HG03521 (cell line): Measurements from ENCODE around the gene CCDC150.
"Not testable (repeated sequence)": the region's sequence is repeated elsewhere in the genome, so short reads cannot be mapped to it uniquely, and the experiment has no call there.

Source experiments
- ATAC-seq: cut with Tn5 transposase; IDR thresholded peaks from one replicate; pipeline ENCODE4 v1.9.1; 2021; ENCODE audit warnings: mild to moderate bottlenecking, moderate library complexity; ENCODE audit not compliant: unreplicated experiment

Gene CCDC150

DNA sequence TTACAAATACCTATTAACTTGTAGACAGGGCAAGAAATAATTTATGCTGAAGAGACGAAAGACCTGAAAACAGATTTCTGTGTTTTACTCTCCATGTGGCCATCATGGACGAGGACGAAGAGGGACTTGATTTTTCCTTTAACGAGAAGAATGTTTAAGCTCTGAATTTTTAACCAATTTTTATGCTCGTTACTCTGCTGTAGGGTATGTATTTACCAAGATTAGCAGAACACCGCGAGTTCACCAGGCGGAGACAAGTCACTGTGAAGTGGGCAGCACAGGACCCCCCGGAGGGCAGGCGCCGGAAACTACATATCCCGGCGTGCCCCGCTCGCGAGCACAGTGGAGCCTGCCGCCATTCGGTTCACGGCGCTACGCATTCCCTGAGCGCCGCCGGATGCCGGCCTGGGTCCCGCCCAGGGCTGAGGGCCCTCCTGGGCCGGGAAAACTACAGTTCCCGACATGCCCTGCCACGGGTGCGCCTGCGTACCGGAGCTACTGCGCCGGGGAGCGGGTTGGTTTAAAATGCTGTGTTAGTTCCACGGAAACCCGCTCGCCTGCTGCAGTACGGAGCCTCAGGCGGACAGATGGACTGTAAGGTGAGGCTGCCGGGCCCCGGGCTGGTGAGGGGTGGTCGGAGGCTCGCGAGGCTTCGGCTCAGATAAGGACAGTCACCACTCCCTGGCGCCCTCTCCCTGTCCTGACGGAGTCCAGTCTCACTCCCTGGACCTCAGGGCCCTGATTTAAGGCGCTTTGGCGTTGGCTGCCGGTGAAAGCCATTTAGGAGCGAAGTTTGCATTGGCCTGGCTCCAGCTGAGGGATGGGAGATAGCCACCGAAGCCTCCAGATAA lies at the start of gene CCDC150:
CCDC150 (plus strand) TSS at position 536 of the 851 bp plus-strand sequence; CDS start at position 588, 52 bp downstream.
- peak; percentile 100 for ATAC-seq

DNA sequence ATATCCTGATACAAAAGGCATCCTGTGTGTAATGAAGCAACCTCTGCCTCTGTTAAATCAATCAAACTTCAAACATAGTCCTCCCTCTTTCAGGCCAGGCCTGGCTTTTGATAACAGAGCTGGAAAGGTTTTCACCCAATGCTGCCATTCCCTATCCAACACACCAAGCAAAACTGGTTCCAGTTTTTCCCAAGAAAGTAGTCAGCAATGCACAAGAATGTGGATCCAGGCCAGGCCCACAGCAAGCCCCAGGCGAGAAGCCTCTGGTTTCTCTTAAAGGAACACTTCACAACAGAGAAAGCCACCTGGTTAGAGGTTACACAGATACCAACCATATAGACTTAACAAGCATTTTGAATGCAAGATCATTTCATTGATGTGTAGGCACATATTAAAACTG lies 49.2 kb upstream of the CCDC150 start:
- no peak for ATAC-seq

DNA sequence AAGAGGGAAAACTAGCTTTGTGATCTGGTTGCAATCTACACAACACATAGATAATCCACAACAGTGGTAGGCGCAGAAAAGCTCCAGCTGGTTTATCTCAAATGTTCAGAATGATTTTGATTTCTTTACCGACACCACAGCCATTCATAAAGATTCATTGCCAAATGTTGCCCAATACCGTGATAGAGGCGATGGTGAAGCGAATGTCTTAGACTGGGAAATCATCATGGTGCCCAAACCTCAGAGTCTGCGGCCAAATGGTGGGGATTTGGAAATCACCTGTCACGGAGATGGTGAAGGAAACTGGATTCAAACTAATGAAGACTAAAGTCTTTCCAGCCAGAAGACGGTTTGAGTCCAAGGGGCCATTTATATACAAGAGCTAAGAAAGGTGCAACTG lies 48.5 kb upstream of the CCDC150 start:
- no peak for ATAC-seq

DNA sequence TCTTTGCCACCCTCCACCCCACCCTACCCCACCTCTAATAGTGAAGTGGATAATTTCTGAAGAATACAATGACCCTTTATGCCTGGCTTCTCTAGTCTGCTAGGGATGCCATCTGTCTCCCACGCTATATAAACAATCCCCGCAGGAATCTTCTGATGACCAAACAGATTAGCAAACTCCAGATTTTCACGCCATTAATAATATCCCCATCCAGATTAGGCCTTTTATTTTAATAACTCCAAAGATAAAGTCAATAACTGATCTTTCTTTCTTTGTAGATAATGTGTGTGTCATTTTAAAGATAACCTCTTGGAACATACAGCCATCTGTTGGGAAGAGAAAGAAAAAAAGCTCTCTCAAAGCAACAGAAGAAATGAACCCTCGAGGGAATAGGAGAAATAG lies 47.9 kb upstream of the CCDC150 start:
- no peak for ATAC-seq

DNA sequence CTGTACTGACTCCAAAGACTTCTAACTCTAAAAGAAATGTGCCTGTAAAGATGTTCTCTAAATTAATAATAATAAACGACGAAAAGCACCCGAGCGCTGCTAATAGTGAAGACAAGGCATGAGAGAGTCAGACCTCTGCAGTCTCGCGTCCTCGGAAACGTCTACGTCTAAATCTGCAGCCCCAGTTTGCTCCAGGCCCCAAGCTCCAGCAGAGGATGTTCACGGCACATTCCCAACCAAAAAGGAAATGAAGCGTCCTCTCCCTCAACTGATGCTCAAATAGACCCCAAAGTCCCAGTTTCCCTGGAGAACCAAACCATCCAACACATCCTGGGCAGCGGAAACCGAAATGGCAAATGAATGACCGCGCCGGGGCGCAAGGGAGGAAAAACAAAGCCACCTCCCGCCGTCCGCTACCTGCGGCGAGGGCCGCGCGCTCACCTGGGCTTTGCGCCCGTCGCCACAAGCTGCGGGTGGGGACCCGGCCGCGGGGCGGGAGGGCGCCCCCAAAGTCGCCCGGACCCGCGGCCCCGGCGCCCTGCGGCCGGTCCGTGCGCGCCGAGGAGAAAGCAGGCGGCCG lies 47.1 kb upstream of the CCDC150 start:
- peak; percentile 21 for ATAC-seq

DNA sequence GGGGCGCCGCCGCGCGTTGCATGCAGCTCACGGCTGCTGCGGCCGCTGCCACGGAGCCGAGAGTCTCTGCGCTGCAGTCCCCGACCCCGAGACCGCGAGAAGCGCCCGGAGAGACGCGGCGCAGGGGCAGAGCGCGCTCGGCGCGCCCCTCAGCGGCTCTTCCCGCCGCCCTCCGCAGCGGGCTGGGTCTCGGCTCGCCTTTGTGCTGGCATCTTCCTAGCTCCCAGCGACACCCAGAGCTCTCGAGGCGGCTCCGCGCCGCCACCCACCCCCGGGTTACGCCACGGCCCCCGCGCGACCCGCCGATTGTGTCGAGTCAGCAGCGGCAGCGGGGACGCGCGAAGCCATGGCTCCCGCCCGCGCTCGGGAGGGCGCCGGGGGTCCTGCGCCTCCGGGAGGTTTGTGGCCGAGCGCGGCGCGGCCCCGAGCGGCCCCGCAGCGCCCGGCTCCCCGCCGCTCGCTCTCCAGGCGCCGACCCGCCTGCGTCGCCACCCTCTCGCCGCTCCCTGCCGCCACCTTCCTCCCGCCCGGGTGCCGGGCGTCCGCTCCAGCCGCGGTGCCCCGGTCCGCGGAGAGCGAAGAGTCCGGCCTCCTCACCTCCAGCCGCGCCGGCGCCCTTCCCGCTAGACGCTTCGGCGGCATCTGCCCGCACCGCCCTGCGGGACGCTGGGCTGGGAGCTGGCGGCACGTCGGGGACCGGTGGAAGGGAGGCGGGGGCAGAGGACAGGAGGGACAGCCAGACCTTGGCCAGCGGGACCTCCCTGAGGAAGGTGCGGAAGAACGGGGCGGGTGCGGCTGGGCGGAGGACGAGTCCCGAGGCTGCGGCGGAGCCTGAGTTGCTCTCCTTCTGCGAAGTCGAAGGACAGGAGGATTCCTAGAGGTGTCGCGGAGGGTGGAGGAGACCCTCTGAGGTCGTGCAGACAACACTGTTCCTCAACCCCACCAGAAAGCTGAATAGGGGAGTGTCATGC lies 46.3 kb upstream of the CCDC150 start, which contains the start of gene HECW2:
HECW2 (minus strand) TSS at position 644 of the 971 bp plus-strand sequence.
- ATAC-seq, result peak; percentile 58

DNA sequence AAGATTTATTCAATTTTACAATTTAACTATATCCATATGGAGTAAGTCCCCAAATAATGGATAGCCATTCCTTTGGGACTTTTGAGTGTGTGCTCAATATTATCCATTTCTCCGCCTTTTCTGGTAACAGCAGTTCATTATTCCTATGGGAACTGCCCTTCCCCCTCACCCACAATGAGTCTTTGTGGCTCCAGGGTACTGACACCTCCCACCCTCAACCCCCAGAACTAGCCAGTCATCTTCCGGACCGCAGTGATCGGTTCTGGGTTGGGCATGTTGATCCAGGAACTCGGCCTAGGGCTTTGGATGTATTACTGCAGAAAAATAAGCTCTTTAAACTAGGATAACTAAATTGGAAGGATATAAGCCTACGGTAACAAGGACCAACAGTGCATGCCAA lies 45.4 kb upstream of the CCDC150 start:
- no peak for ATAC-seq

DNA sequence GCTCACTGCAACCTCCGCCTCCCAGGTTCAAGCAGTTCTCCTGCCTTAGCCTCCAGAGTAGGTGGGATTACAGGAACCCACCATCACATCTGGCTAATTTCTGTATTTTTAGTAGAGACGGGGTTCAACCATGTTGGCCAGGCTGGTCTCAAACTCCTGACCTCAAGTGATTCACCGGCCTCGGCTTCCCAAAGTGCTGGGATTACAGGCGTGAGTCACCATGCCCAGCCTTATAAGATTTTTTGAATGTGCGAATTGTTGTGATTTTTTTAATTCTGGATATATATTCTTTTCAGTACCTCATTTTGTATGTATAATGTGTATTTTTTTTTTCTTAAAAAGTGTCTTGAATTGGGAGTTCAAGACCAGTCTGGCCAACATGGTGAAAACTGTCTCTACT lies 42.0 kb upstream of the CCDC150 start:
- ATAC-seq, result no peak

DNA sequence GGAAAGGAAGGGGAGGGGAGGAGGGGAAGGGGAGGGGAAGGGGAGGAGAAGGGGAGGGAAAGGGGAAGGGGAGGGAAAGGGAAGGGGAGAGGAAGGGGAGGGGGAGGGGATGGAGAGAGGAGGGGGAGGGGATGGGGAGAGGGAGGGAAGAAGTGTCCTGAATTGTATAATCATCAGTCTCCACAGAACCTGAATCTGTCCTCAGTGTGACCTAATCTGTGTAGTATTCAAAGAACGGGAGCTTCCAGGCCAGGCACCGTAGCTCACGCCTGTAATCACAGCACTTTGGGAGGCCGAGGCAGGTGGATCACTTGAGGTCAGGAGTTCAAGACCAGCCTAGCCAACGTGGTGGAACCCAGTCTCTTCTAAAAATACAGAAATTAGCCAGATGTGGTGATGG lies 41.1 kb upstream of the CCDC150 start:
- ATAC-seq, result no peak

DNA sequence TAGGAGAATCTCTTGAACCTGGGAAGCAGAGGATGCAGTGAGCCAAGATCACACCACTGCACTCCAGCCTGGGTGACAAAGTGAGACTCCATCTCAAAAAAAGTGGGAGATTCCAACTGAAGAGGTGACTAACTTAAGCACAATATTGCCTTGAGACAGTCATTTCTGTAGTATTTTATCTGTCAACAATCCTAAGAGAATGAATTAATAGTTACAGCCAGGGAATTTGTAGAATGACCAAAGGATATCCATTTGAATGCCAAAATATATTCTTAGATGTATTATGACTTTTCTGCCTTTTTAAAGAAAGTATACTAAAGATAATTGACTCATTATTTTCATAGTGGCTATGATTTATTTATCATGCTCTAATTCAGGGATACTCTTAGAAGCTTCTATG lies 40.7 kb upstream of the CCDC150 start:
- no peak for ATAC-seq

DNA sequence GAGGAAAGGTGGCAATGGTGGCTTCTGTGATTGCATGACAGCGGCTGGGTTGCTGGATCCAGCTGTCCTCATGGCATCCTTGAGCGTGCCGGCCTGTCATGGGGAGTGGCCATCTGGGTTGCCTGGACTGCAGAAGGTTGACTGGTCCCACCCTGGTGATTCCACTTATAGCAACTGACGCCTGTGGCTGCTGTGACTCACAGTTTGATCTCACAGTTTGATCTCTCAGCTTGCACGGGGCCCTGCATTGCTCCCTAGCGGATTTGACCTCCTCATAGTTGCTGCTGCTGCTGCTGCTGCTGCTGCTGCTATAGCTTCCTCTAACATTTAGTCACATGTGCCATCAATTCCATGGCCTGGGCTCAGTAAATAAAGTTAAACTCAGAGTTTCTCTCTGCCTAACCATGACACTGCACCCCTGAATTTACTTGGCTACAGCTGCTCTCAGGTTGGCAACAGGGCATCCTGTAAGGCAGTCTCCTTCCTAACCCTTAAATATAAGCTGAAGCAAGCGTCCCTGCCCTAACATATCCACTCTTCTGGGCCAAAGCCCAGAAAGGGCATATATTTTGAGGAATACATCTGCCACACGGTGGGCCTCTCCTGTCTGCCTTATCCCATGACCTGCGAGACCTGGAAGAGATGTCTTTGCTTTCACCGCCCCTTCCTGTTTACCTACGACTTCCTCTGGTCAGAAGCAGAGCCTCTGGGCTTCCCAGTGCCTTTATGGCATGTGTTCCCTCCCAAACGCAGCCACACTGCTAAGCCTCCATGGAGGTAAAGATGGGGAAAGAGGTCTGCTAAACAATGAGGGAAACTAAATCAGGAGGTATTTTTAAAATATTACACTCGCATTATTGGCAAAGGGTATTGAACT lies 37.8 kb upstream of the CCDC150 start:
- no peak for ATAC-seq

DNA sequence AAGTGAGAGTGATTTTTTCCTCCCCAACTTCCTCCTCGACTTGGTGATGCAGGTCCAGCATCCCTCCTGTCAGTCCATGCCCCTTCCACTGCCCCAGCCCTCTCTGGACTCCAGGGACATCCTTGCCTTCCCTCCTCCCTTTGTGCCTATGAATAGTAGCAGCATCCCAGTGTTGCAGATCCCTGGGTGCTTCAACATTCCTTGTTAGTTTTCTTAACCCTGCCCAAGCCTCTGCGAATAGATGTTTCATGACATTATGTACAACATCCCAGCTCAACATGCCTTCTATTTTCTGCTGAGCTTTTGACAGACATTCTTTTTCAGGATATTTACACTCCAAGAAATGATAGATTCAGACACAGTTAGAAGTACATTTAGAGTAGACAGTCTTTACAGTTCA lies 35.3 kb upstream of the CCDC150 start:
- no peak for ATAC-seq

DNA sequence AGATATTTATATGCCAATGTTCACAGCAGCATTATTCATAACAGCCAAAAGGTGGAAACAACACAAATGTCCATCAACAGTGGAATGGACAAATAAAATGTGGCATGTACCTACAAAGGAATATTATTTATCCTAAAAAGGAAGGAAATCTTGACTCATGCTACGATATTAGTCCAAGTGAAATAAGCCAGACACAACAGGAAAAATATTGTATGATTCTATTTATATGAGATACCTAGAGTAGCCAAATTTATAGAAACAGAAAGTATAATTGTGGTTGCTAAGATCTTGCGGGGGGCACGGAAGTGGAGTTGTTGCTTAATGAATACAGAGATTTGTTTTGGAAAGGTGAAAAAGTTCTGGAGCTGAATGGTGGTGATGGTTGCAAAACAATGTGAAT lies 33.0 kb upstream of the CCDC150 start:
- no peak for ATAC-seq

DNA sequence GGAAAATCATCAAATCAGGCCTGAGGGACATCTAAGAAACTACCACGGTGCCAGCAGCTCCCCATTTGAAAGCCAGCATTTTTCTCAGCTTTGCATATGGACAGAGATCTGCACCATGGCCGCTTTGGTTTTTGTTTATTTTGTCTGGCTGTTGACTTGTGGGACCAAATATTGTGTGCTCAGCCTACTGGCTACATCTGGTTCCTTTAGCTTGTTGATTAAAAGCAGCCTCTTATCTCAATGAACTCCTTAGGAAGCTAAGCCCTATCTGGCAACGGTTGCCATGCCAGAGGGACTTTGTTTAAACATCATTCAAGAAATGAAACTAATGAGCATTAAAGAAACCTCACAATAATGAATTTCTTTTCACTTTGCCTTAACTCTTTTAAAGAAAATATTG lies 32.4 kb upstream of the CCDC150 start:
- ATAC-seq, result no peak

DNA sequence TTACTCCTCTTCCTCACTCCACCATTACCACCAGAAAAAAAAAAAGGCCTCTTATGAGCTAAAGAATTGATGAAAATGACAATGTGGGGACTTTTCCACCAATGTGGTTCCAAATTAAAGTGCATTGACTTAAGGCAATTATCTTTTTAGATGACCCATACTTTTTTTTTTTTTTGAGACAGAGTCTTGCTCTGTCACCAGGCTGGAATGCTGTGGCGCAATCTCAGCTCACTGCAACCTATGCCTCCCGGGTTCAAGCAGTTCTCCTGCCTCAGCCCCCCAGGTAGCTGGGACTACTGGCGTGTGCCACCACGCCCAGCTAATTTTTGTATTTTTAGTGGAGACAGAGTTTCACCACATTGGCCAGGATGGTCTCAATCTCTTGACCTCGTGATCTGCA lies 31.6 kb upstream of the CCDC150 start:
- ATAC-seq, result not testable (repeated sequence)

DNA sequence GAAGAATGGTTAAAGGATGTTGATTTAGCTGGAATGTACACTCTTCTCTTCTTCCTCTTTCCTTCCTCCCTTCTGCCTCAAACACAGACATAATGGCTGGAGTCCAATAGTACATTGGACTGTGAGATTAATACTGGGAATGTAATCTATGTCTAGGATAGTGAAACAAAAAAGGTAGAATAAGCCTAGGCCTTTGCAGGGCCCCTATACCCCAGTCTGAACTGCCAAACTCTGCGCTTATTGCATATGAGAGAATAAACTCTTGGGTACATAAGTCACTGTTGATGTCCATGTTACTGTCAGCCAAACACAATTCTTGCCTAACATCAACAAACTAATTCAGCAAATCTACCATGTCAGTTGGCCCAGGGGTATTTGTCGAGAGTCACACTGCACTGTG lies 29.7 kb upstream of the CCDC150 start:
- no peak for ATAC-seq

DNA sequence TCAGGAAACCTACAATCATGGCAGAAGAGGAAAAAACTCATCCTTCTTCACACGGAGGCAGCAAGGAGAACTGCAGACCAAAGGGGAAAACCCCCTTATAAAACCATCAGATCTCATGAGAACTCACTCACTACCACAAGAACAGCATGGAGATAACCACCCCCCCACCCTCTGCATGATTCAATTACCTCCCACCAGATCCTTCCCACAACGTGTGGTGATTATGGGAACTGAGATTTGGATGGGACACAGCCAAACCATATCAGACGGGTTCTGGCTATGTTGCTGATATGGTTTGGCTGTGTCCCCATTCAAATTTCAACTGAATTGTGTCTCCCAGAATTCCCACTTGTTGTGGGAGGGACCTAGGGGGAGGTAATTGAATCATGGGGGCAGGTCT lies 28.7 kb upstream of the CCDC150 start:
- ATAC-seq, result no peak

DNA sequence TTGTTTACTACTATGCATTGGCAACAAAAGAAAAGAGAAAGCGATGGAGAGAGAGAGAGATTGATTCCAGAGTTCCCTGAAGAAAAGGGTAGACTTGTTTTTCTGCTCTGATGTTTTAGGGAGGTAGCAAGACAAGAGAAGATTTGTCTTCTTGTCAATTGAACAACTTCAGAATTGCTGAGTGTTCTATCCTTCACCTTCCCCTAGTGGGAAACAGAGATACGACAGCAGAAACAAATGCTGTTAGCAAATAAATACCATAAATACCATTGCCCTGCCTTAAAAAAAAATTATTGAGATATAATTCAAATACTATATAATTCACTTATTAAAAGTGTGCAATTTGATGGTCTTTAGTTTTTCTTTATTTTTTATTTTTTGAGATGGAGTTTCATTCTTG lies 26.2 kb upstream of the CCDC150 start:
- no peak for ATAC-seq

DNA sequence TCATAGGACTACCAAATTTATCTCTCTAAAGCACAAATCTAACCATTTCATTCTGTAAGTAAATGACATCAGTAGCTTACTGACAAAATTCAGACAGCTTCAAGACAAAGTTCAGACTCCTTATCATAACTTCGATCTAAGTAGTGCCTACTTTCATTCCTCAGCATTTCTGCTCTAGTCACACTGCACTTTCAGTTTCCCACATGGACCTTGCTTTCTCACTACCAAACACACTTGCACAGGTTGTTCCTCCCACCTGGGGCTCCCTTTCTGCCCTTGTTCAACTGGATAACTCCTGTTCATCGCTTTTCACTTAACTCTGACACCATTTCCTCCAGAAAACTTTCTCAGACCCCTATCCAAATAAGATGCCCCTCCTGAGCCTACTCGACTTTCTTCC lies 22.1 kb upstream of the CCDC150 start:
- no peak for ATAC-seq

DNA sequence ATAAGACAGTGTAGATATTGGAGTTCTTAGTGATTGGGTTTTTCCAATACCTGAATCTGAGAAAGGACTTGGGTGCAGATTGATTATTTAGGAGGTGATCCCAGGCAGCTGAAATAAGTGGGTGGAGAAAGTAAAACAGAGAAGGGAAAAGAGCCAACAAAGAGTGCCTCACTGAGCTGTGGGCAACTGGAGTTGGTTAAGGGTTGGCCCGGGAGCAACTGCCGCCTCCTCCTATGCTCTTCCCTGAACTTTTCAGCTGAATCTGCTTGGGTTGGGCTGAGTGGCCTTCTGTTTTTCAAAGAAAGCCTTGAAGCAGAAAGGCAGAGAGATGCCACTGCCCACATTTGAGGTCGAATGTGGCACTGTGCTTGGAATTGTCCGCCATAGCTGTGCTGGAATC lies 20.9 kb upstream of the CCDC150 start:
- no peak for ATAC-seq
